Fibroblast of skin of left biceps (primary cell): Measurements from ENCODE around the gene ASIC3.
"Not testable (repeated sequence)": the region's sequence is repeated elsewhere in the genome, so short reads cannot be mapped to it uniquely, and the experiment has no call there.

Experiments used
- DNase-seq, 2 experiments: peaks; one replicate each; pipeline ENCODE4 v3.0.0-alpha.2; 2013; ENCODE audit warnings: low read depth in 2 of 2

ASIC3 gene

GRCh38 chr7:151047976-151048815 is at the start of gene ASIC3:
ASIC3 (plus strand) TSS chr7:151048531; CDS start chr7:151048886, 355 bp downstream.
- no peak for DNase-seq

GRCh38 chr7:150999001-150999400 is 49.3 kb upstream of the ASIC3 start:
- no peak for DNase-seq

DNA sequence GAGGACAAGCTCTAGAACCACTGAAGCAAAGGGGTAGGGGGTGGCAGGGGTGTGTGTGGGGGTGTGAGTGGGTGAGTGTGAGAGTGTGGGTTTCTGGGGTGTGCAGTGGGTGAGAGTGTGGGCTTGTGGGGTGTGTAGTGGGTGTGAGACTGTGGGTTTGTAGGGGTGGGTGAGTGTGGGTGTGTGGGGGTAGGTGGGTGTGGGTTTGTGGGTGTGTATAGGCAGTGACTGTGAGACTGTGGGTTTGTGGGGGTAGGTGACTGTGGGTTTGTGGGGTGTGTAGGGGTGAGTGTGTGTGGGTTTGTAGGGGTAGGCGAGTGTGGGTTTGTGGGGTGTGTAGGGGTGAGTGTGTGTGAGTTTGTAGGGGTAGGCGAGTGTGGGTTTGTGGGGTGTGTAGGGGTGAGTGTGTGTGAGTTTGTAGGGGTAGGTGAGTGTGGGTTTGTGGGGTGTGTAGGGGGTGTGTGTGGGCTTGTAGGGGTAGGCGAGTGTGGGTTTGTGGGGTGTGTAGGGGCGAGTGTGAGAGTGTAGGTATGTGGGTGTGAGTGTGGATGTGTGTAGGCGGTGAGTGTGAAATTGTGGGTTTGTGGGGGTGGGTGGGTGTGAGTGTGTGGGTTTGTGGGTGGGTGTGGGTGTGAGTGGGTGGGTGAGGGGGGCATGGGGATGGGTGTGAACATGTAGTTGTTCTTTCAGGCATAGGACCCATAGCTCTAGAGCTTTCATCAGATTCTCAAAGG is 48.7 kb upstream of the ASIC3 start:
- DNase-seq = no peak

DNA sequence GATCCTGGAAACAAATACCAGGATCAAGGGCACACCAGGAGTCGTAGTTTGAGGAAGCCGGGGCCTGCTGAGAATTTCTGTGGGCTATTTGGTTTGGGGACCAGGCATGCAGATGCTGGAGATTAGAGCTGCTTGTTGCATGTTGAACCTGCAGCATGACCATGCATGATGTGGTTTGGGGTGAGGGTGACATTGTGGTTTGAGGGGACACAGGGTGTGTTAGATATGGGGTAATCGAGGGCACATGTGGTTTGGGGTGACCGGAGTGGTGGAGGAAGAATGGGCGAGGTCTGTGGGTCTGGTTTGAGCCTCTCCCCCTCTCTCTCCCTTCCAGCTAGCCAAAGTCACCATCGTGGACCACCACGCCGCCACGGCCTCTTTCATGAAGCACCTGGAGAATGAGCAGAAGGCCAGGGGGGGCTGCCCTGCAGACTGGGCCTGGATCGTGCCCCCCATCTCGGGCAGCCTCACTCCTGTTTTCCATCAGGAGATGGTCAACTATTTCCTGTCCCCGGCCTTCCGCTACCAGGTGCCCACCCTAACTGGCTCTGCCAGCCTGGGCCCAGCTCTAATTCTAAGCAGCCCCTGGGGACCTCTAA is 47.3 kb upstream of the ASIC3 start:
- DNase-seq = no peak

DNA sequence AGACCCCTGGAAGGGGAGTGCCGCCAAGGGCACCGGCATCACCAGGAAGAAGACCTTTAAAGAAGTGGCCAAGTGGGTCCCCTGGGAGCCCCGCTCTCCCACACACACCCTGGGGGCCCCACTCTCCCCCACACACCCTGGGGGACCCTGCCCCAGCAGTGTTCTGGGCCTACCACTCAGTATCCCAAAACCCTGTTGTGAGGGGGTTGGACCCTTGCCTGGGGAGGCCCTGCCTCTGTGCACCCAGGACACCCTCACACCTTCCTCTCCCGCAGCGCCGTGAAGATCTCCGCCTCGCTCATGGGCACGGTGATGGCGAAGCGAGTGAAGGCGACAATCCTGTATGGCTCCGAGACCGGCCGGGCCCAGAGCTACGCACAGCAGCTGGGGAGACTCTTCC is 46.8 kb upstream of the ASIC3 start:
- DNase-seq = no peak

DNA sequence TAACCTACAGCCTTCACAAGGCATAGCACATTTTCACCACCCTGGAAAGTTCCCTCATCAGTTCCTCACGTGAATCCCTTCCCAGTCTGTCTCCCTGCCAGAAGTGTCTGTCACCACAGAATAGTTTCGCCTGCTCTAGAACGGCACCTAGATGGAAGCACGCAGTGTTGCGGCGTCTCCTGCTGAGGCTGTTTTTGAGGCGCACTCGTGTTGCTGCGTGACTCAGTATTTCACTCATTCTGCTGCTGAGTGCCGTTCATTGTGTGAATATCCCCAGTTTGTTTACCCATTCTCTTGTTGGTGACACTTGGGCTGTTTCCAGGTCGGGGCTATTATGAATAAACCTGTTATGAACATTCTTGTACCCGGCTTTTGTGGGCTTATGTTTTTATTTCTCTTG is 44.8 kb upstream of the ASIC3 start:
- no peak for DNase-seq

- DNase-seq = no peak
Measured at GRCh38 chr7:151005566-151005965, 42.8 kb upstream of the ASIC3 start.

DNA sequence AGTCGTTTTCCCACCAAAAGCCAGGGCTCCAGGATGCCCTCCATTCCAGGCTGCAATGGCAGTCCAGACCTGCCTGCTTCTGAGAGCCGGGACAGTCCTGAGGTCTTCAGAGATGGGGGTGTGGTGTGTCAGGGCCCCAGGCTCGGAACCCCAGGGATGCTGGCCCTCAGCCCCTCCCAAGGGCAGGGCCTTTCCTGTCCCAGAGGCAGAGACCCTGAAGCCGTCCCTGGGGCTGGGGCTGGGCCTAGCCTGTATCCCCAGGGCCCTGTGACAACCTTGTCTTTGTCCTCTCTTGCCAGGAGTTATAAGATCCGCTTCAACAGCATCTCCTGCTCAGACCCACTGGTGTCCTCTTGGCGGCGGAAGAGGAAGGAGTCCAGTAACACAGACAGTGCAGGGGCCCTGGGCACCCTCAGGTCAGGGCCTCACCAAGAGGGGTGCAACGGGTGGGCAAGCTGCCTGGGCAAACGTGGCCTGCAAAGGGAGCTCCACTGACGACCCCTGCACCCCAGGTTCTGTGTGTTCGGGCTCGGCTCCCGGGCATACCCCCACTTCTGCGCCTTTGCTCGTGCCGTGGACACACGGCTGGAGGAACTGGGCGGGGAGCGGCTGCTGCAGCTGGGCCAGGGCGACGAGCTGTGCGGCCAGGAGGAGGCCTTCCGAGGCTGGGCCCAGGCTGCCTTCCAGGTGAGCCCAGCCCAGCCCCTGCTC is 41.6 kb upstream of the ASIC3 start:
- DNase-seq = no peak

GRCh38 chr7:151007469-151007898 is 40.8 kb upstream of the ASIC3 start:
- DNase-seq = no peak

DNA sequence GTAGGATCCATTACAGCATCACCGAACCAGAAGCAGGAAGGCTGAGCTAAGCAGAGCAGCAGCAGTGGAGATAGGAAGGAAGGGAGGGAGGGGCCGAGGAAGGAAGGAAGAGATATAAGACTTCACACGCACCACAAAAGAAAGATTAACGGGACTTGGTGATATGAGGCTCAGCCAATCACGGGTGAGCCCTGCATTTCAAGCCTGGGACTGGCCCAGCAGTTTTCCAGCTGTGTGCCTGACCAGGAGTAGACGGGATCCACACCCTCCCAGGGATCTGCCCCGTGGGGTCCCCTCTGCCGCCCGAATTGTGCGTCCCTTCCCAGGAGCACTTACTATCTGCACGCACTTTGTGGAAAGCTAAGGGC is 40.2 kb upstream of the ASIC3 start:
- DNase-seq = no peak

DNA sequence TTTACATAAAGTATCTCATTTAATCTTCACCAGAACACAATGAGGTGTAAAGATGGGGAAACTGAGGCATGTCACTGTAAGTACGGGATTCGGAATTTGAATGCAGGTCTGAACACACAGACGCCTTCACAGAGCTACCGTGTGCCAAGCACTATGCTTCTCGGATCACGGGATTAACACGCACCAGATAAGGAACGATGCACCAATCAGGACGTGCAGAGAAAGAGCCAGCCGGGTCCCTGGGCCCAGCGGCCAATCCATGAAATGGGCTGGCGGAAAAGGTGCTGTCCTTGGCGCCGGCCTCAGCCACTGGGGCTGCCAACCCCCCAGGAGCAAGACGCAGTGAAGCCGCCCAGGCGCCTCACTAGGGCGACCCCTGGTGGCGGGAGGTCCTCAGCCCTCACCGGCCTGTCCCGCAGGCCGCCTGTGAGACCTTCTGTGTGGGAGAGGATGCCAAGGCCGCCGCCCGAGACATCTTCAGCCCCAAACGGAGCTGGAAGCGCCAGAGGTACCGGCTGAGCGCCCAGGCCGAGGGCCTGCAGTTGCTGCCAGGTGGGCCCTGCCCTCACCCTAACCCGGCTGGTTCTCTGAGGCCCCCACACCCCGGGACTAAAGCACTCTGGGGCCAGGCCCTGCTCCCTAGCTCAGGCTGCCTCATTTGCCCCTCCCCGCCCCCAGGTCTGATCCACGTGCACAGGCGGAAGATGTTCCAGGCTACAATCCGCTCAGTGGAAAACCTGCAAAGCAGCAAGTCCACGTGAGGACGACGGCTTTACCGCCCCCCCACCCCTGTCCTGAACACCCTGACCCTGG is 39.6 kb upstream of the ASIC3 start:
- DNase-seq = no peak

- no peak for DNase-seq
Measured at GRCh38 chr7:151009327-151010036, 38.8 kb upstream of the ASIC3 start.

GRCh38 chr7:151010037-151010306 is 38.4 kb upstream of the ASIC3 start:
- no peak for DNase-seq

GRCh38 chr7:151010307-151011096 is 37.8 kb upstream of the ASIC3 start:
- DNase-seq = no peak

- no peak for DNase-seq
Measured at GRCh38 chr7:151011097-151011409, 37.3 kb upstream of the ASIC3 start.

GRCh38 chr7:151011616-151012015 is 36.7 kb upstream of the ASIC3 start:
- not testable (repeated sequence) for DNase-seq

- DNase-seq = no peak
Measured at GRCh38 chr7:151012031-151012692, 36.2 kb upstream of the ASIC3 start.

GRCh38 chr7:151012911-151013347 is 35.4 kb upstream of the ASIC3 start:
- DNase-seq = no peak

DNA sequence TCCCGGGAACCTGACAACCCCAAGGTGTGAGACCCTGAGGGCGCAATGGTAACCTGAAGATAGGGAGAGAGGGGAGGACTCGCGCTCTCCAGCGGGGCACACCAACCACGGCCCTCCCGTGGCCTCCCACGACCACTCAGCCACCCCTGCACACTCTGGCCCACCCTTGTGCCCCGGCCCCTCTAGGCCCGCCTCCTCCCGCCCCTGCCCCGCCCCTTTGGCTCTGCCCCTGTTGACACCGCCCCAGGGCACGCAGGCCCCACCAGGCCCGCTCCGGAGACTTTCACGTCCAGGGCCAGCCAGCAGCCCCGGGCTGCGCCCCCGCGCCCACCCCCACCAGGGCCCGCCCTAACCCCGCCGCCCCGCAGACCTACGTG is 35.0 kb upstream of the ASIC3 start:
- DNase-seq = no peak
